Uterus (tissue), 4 donors: ENCODE results near the gene CNTF. TPM values are rescaled to one million over a fixed set of nuclear protein-coding genes. Genes with fewer than 3 reads are reported as not detected.

Experiments
- DNase-seq, 2 donors: peaks; one replicate each; pipeline ENCODE4 v3.0.0-alpha.2; 2019 to 2020
- H3K27ac ChIP-seq, 2 donors: fragments of 200-600 bp; sonication (generic); 1 replicate in 1 of 2; 2 replicates in 1 of 2; pipeline ENCODE4 v1.5.1; 2016 to 2018
- H3K27me3 ChIP-seq, 2 donors: fragments of 200-600 bp; sonication (generic); one replicate each; pipeline ENCODE4 v1.5.1; 2018 to 2019; ENCODE audit warnings: control low read depth in 1 of 2
- H3K36me3 ChIP-seq, 2 donors: fragments of 200-600 bp; sonication (generic); one replicate each; pipeline ENCODE4 v1.5.1; 2019; ENCODE audit warnings: control low read depth in 1 of 2
- H3K4me1 ChIP-seq, 2 donors: fragments of 200-600 bp; sonication (generic); one replicate each; pipeline ENCODE4 v1.5.1; 2018 to 2019; ENCODE audit warnings: control low read depth in 1 of 2
- H3K4me3 ChIP-seq, 2 donors: fragments of 200-600 bp; sonication (generic); 1 replicate in 1 of 2; 2 replicates in 1 of 2; pipeline ENCODE4 v1.5.1; 2018 to 2019; ENCODE audit warnings: mild to moderate bottlenecking in 1 of 2
- H3K9me3 ChIP-seq, 2 donors: fragments of 200-600 bp; sonication (generic); one replicate each; pipeline ENCODE4 v1.5.1; 2019; ENCODE audit warnings: control low read depth in 1 of 2
- POLR2A ChIP-seq, 2 donors: fragments of 450-650 bp; IDR thresholded peaks; one replicate each; pipeline ENCODE4 v1.6.1; 2016; ENCODE audit warnings: antibody characterized with exemption in 2 of 2, mild to moderate bottlenecking in 1 of 2, moderate library complexity in 1 of 2
- intact Hi-C: fragments of 100-400 bp; cut with DNase I; formaldehyde crosslinking; loops from one replicate; pipeline ENCODE4 v1.15.1; 2023; ENCODE audit warnings: low total_unique reads
- total RNA-seq, 4 donors: library from RNA; depleted of rRNA in 3 of 4; stranded (reverse); fragments of >200 nt in 3 of 4; gene quantifications; one replicate each; pipeline versions ENCODE4 v1.1.0 to v1.2.4, GENCODE V29; 2014 to 2023
- TF ChIP-seq, protein P1 (sequence below), 4 experiments: fragments of 200-600 bp in 2 of 4; fragments of 450-650 bp in 2 of 4; sonication (generic) in 2 of 4; IDR thresholded peaks; one replicate each; pipeline ENCODE4 v1.5.1; 2016 to 2019; ENCODE audit warnings: antibody characterized with exemption in 4 of 4, mild to moderate bottlenecking in 2 of 4, moderate library complexity in 1 of 4
- donor health status: DM: yes; HTN: yes; CAD: no.

Gene CNTF
- total RNA-seq, 4 donors from 2014 or later: 1.1 to 1.2 TPM; not detected in 2

DNA sequence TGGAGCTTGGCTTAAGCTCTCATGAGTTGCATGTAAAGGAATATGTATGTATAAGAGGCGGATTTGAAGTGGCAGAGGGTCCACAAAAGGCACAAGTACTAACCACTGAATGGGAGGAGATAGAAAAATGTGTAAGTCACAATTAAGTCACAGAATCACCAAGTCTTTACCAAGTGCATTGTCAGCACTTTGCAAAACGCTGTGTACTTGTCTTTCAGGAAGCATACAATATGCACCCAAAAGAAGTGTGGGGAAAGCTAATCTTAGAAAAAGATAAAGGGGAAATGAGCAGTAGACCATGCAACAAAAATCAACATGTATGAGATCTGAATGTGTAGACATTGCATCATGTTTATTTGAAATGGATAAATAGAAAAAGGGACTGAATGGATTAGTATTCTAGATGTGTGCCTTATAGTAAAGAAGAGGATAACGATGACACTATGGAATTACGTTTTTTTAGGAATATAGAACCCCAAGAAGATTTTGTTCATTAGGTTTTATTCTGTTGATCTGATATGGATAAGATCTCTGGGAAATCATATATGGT, 4.5 kb downstream of the CNTF start:
- DNase-seq: no peak
- intact Hi-C loops: no loop called here
- no peak overlapping the region for H3K4me3 ChIP-seq
- TF ChIP-seq POLR2A (IDR thresholded peaks at IDR 0.05): no peak
- TF ChIP-seq, protein P1, sequence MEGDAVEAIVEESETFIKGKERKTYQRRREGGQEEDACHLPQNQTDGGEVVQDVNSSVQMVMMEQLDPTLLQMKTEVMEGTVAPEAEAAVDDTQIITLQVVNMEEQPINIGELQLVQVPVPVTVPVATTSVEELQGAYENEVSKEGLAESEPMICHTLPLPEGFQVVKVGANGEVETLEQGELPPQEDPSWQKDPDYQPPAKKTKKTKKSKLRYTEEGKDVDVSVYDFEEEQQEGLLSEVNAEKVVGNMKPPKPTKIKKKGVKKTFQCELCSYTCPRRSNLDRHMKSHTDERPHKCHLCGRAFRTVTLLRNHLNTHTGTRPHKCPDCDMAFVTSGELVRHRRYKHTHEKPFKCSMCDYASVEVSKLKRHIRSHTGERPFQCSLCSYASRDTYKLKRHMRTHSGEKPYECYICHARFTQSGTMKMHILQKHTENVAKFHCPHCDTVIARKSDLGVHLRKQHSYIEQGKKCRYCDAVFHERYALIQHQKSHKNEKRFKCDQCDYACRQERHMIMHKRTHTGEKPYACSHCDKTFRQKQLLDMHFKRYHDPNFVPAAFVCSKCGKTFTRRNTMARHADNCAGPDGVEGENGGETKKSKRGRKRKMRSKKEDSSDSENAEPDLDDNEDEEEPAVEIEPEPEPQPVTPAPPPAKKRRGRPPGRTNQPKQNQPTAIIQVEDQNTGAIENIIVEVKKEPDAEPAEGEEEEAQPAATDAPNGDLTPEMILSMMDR (IDR thresholded peaks at IDR 0.05): no peak
- peaks cover 0 to 3% of the 10 kb centered on the region in 2 donors for H3K4me1 ChIP-seq
- no peaks in the 10 kb centered on the region for H3K36me3 ChIP-seq
- H3K27ac ChIP-seq: no peak overlapping the region
- no peaks in the 10 kb centered on the region for H3K27me3 ChIP-seq
- no peaks in the 10 kb centered on the region for H3K9me3 ChIP-seq

DNA sequence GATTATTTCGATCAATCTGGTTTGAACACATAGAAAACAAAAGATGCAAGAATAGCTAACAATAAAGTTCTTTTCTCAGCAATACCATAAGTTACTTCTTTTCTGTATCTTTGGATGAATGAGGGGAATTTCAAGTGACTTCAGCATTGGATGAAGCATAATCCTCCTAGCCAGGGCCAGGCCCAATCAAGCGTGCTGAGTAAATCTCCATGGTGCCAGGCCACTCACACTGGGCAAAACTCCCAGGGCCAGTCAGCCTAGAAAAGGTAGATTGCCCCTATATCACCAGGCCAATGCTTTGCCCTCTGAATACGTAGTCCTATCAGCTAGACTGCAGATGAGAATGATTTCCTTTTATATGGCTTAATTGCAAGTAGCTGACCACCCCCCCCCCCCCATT, 6.0 kb downstream of the CNTF start:
- Histone ChIP-seq H3K27me3 (no peaks in the 10 kb centered on the region), H3K4me1 (peaks cover 0 to 3% of the 10 kb centered on the region in 2 donors), H3K9me3 (no peaks in the 10 kb centered on the region), H3K27ac (no peak overlapping the region), H3K4me3 (no peak overlapping the region), H3K36me3 (no peaks in the 10 kb centered on the region)
- TF ChIP-seq, protein P1 (IDR thresholded peaks at IDR 0.05): no peak
- no peak for TF ChIP-seq POLR2A (IDR thresholded peaks at IDR 0.05)
- intact Hi-C loops: no loop called here
- no peak for DNase-seq

DNA sequence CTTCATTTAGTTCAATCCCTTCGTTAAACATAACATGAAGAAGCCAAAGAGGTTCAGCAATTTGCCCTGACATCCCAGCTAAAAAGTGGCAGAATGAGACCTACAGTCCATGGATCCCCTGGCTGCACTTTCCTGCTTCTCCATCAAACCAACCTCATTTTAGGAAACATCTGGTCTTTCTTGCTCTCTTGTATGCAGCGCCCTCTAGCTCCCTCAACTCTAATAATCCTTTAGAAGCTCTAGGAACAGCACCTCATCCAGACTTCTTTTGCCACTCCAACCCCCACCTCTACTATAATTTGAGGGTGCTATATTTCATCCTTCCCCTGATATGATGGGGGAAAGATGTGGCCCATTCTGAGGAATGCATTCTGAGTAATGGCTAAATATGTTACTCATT, 7.4 kb downstream of the CNTF start:
- Histone ChIP-seq H3K27me3 (no peaks in the 10 kb centered on the region), H3K27ac (no peak overlapping the region), H3K4me1 (peaks cover 0 to 3% of the 10 kb centered on the region in 2 donors), H3K36me3 (no peaks in the 10 kb centered on the region), H3K4me3 (no peak overlapping the region), H3K9me3 (no peaks in the 10 kb centered on the region)
- no peak for TF ChIP-seq POLR2A (IDR thresholded peaks at IDR 0.05)
- TF ChIP-seq, protein P1 (IDR thresholded peaks at IDR 0.05): peak in 1 of 4 experiments; percentile 39
- no peak for DNase-seq
- intact Hi-C loops: no loop called here

DNA sequence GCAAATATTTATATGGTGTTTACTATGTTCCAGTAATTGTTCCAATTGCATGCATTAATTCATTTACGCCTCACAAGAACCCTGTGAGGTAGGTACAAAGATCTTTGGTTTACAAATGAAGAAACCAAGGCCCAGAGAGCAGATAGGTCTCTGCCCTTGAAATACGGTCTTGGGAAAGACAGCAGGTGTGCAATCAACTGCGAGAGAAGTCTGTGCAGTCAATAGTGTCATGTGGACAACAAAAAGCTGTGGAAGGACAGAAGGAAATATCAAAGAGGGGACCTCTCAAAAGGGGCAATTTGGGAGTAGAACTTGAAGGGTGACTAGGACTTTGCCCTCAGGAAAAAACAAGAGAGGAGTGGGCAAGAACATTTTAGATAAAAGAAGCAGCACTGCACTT, 8.9 kb downstream of the CNTF start:
- Histone ChIP-seq H3K36me3 (no peaks in the 10 kb centered on the region), H3K4me3 (no peak overlapping the region), H3K27me3 (no peaks in the 10 kb centered on the region), H3K27ac (no peak overlapping the region), H3K4me1 (peaks cover 0 to 3% of the 10 kb centered on the region in 2 donors), H3K9me3 (no peaks in the 10 kb centered on the region)
- intact Hi-C loops: no loop called here
- DNase-seq: no peak
- no peak for TF ChIP-seq POLR2A (IDR thresholded peaks at IDR 0.05)
- TF ChIP-seq, protein P1 (IDR thresholded peaks at IDR 0.05): no peak

DNA sequence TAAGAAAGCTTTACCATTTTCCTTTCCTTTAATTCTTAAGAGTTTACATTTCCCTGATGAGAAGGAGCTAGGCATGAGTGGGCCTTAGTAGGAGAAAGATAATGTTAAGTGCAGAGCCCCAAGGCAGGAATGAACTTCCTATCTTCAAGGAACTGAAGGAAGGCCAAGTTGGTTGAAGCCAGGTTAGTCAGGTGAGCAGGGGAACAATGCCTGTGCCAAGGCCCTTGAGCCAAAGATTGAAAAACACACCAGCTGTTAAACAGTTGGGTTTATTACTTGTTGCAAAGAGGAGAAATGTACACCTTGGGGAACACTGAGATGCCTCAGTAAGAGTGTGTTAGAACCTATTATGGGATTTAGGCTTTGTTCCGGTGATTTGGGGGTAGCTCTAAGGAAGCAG, 10.0 kb downstream of the CNTF start:
- Histone ChIP-seq H3K36me3 (no peaks in the 10 kb centered on the region), H3K9me3 (no peaks in the 10 kb centered on the region), H3K4me3 (no peak overlapping the region), H3K27ac (no peak overlapping the region), H3K4me1 (peaks cover 0 to 2% of the 10 kb centered on the region in 2 donors), H3K27me3 (no peaks in the 10 kb centered on the region)
- no peak for TF ChIP-seq POLR2A (IDR thresholded peaks at IDR 0.05)
- TF ChIP-seq, protein P1 (IDR thresholded peaks at IDR 0.05): no peak
- intact Hi-C loops: no loop called here
- DNase-seq: no peak
